ENCODE data around the gene CCDC24. TPM values are rescaled to one million over a fixed set of nuclear protein-coding genes. Genes with fewer than 3 reads are reported as not detected.
A peak's percentile ranks its signal among the peaks of the same experiment; 100 is the strongest.

Gene CCDC24
- total and polyA plus RNA-seq, 2 donors (not counting 3 experiments of a cell fraction or from before 2014, with no cell fraction given): 2.2 to 3.1 TPM

- no peaks in the 10 kb centered on the region for H3K27me3 ChIP-seq (ENCODE audit: control insufficient read depth in 2 of 2, insufficient read depth in 2 of 2, low read length in 2 of 2)
- TF ChIP-seq MYC (IDR thresholded peaks at IDR 0.05; ENCODE audit: low read depth, low read length): no peak
- no peak for TF ChIP-seq JUN (IDR thresholded peaks at IDR 0.05; ENCODE audit: borderline replicate concordance, insufficient read depth, insufficient read length, low read depth)
- no peak for TF ChIP-seq EZH2 (IDR thresholded peaks at IDR 0.05; ENCODE audit: borderline replicate concordance, low read depth, low read length, severe bottlenecking)
- no peak for FAIRE-seq
Observed at GRCh38 chr1:43965316-43965715, 26.1 kb upstream of the CCDC24 start.

GRCh38 chr1:43968348-43968948 is 23.0 kb upstream of the CCDC24 start:
- no TSS peak for BruUV-seq (replicated peaks)
- H3K79me2 ChIP-seq (ENCODE audit: control insufficient read depth, insufficient read depth, low read length): peaks cover 4% of the 10 kb centered on the region
- H2AFZ ChIP-seq (ENCODE audit: low read depth, low read length): no peak overlapping the region
- no peaks in the 10 kb centered on the region for H3K27me3 ChIP-seq (ENCODE audit: control insufficient read depth in 2 of 2, insufficient read depth in 2 of 2, low read length in 2 of 2)
- no peak overlapping the region for H3K27ac ChIP-seq (ENCODE audit: insufficient read depth, low read depth, low read length)
- CTCF ChIA-PET: interaction anchor here (0.6 to 2.7 kb wide), 3 partner anchors 21 to 205 kb away, joined by 4 to 7 read pairs (median 5); partner anchors contain the start of gene IPO13
- intact Hi-C loops (cut with micrococcal nuclease) (loop anchor here (2.0 kb wide), 1 partner anchor 62 kb away; the partner anchor contains the start of gene SLC6A9), dilution Hi-C loops (cut with MboI; ENCODE audit: extremely low pct_ligation_motif_present, low sequenced_read_pairs) (no loop called here)
- POLR2A ChIA-PET: no interaction called here
- H3K9me3 ChIP-seq (replicated peaks; ENCODE audit: control insufficient read depth, insufficient read depth, low read length): no peaks in the 10 kb centered on the region
- peak; percentile 65 for FAIRE-seq
- peak; percentile 24 for DNase-seq (ENCODE audit: low read depth, low spot score)
- no peaks in the 10 kb centered on the region for H3K9me1 ChIP-seq (replicated peaks; ENCODE audit: control insufficient read depth, extremely low read depth, insufficient read depth, low read length)
- TF ChIP-seq GATA2 (IDR thresholded peaks at IDR 0.05; ENCODE audit: insufficient read depth, insufficient read length, low read depth, low read length) (no peak), EZH2 (IDR thresholded peaks at IDR 0.05; ENCODE audit: borderline replicate concordance, low read depth, low read length, severe bottlenecking) (no peak), MYC (IDR thresholded peaks at IDR 0.05; ENCODE audit: low read depth, low read length) (no peak), CTCF (IDR thresholded peaks at IDR 0.05; ENCODE audit: extremely low read depth in 1 of 2, insufficient read depth in 1 of 2, low read depth in 1 of 2, low read length in 2 of 2) (no peak), MAX (IDR thresholded peaks at IDR 0.05; ENCODE audit: insufficient read depth, insufficient read length) (no peak), FOS (IDR thresholded peaks at IDR 0.05; ENCODE audit: borderline replicate concordance, insufficient read depth, low read length) (no peak)
- no peak overlapping the region for H3K9ac ChIP-seq (replicated peaks; ENCODE audit: extremely low read depth, insufficient read depth, low read length)
- H3K36me3 ChIP-seq (ENCODE audit: control insufficient read depth in 2 of 2, extremely low read depth in 1 of 2, insufficient read depth in 2 of 2, low read length in 2 of 2): peaks cover 0 to 14% of the 10 kb centered on the region in 2 experiments
- H3K4me1 ChIP-seq (ENCODE audit: control insufficient read depth, extremely low read depth, insufficient read depth, low read length): peaks cover 7% of the 10 kb centered on the region
- H3K4me3 ChIP-seq (replicated peaks in 1 of 3; ENCODE audit: insufficient read depth in 1 of 3, low read depth in 1 of 3, low read length in 3 of 3): no peak overlapping the region
- no peak overlapping the region for H3K4me2 ChIP-seq (ENCODE audit: insufficient read depth, low read length)
- H4K20me1 ChIP-seq (replicated peaks; ENCODE audit: control insufficient read depth, extremely low read depth, insufficient read depth, low read length): no peaks in the 10 kb centered on the region

More at GRCh38 chr1:43965316-43965715, 26.1 kb upstream of the CCDC24 start:
- Histone ChIP-seq H3K9me1 (replicated peaks; ENCODE audit: control insufficient read depth, extremely low read depth, insufficient read depth, low read length) (no peaks in the 10 kb centered on the region), H3K9me3 (replicated peaks; ENCODE audit: control insufficient read depth, insufficient read depth, low read length) (no peaks in the 10 kb centered on the region), H2AFZ (ENCODE audit: low read depth, low read length) (no peak overlapping the region), H3K4me1 (ENCODE audit: control insufficient read depth, extremely low read depth, insufficient read depth, low read length) (peaks cover 2% of the 10 kb centered on the region), H3K27ac (ENCODE audit: insufficient read depth, low read depth, low read length) (no peak overlapping the region), H3K4me2 (ENCODE audit: insufficient read depth, low read length) (no peak overlapping the region), H3K36me3 (ENCODE audit: control insufficient read depth in 2 of 2, extremely low read depth in 1 of 2, insufficient read depth in 2 of 2, low read length in 2 of 2) (peaks cover 0 to 19% of the 10 kb centered on the region in 2 experiments), H3K79me2 (ENCODE audit: control insufficient read depth, insufficient read depth, low read length) (peaks cover 1% of the 10 kb centered on the region), H3K4me3 (replicated peaks in 1 of 3; ENCODE audit: insufficient read depth in 1 of 3, low read depth in 1 of 3, low read length in 3 of 3) (no peak overlapping the region), H4K20me1 (replicated peaks; ENCODE audit: control insufficient read depth, extremely low read depth, insufficient read depth, low read length) (no peaks in the 10 kb centered on the region), H3K9ac (replicated peaks; ENCODE audit: extremely low read depth, insufficient read depth, low read length) (no peak overlapping the region)
- dilution Hi-C loops (cut with MboI; ENCODE audit: extremely low pct_ligation_motif_present, low sequenced_read_pairs): no loop called here
- intact Hi-C loops (cut with micrococcal nuclease): no loop called here
- BruUV-seq (replicated peaks): no TSS peak
- no peak for DNase-seq (ENCODE audit: low read depth, low spot score)
- POLR2A ChIA-PET: no interaction called here
- CTCF ChIA-PET: no interaction called here

All from endothelial cell of umbilical vein (primary cell).